Keratinocyte (primary cell): ENCODE data around the gene HOXA7. TPM values are rescaled to one million over a fixed set of nuclear protein-coding genes. Genes with fewer than 3 reads are reported as not detected.

Experiments used
- DNase-seq: peaks from one replicate; pipeline ENCODE4 v3.0.0-alpha.2; 2011; ENCODE audit warnings: low read depth, missing footprints, low spot score
- FAIRE-seq: peaks from 2 replicates; lab custom pipeline; 2011; peaks lifted over from hg19 to GRCh38; lab: Jason Lieb, UNC
- H2AFZ ChIP-seq: 2 replicates; pipeline ENCODE4 v1.6.0; 2012; ENCODE audit warnings: low read length, control low read depth, inconsistent platforms; ENCODE audit not compliant: control insufficient read depth
- H3K27ac ChIP-seq: 2 replicates; pipeline ENCODE4 v1.5.1; 2011; ENCODE audit warnings: low read length; ENCODE audit not compliant: control insufficient read depth, insufficient read depth
- H3K27me3 ChIP-seq: 3 replicates; pipeline ENCODE4 v1.6.0; 2011; ENCODE audit warnings: low read length; ENCODE audit not compliant: control insufficient read depth, insufficient read depth; ENCODE audit errors: extremely low read depth
- H3K36me3 ChIP-seq, 2 experiments: 2 replicates in 1 of 2; 3 replicates in 1 of 2; pipeline ENCODE4 v1.5.1; 2011; ENCODE audit warnings: low read length in 2 of 2, mild to moderate bottlenecking in 1 of 2; ENCODE audit not compliant: control insufficient read depth in 2 of 2, insufficient read depth in 2 of 2; ENCODE audit errors: extremely low read depth in 1 of 2
- H3K4me1 ChIP-seq: 3 replicates; pipeline ENCODE4 v1.5.1; 2011; ENCODE audit warnings: low read length; ENCODE audit not compliant: control insufficient read depth, insufficient read depth; ENCODE audit errors: extremely low read depth
- H3K4me2 ChIP-seq: 3 replicates; pipeline ENCODE4 v1.6.0; 2011; ENCODE audit warnings: low read depth, low read length; ENCODE audit not compliant: control insufficient read depth, insufficient read depth; ENCODE audit errors: extremely low read depth
- H3K4me3 ChIP-seq, 3 experiments: fragments of 200-600 bp in 1 of 3; sonication (generic) in 1 of 3; 2 replicates in 2 of 3; 3 replicates in 1 of 3; pipeline ENCODE4 v1.5.1; 2011 to 2016; ENCODE audit warnings: low read length in 3 of 3, mild to moderate bottlenecking in 3 of 3, control low read depth in 2 of 3, inconsistent platforms in 1 of 3, low read depth in 1 of 3, mixed read lengths in 1 of 3, mixed run types in 1 of 3, moderate library complexity in 1 of 3; ENCODE audit not compliant: control insufficient read depth in 2 of 3, insufficient read depth in 2 of 3; ENCODE audit errors: extremely low read depth in 1 of 3
- H3K79me2 ChIP-seq: 2 replicates; pipeline ENCODE4 v1.6.0; 2012; ENCODE audit warnings: low read length; ENCODE audit not compliant: control insufficient read depth, insufficient read depth
- H3K9ac ChIP-seq: 3 replicates; pipeline ENCODE4 v1.6.0; 2011; ENCODE audit warnings: low read length; ENCODE audit not compliant: control insufficient read depth, insufficient read depth; ENCODE audit errors: extremely low read depth
- H3K9me1 ChIP-seq: 3 replicates; pipeline ENCODE4 v1.6.0; 2011; ENCODE audit warnings: low read length; ENCODE audit not compliant: control insufficient read depth, insufficient read depth; ENCODE audit errors: extremely low read depth
- H3K9me3 ChIP-seq: 2 replicates; pipeline ENCODE4 v1.5.1; 2012; ENCODE audit warnings: low read depth, low read length; ENCODE audit not compliant: control insufficient read depth
- H4K20me1 ChIP-seq: 3 replicates; pipeline ENCODE4 v1.6.0; 2011; ENCODE audit warnings: low read length; ENCODE audit not compliant: control insufficient read depth, insufficient read depth; ENCODE audit errors: extremely low read depth
- EZH2 ChIP-seq: IDR thresholded peaks from one replicate; pipeline ENCODE4 v1.6.1; 2012; ENCODE audit warnings: inconsistent platforms, mild to moderate bottlenecking, low read length, moderate library complexity
- dilution Hi-C: fragments of 300-500 bp; cut with MboI; formaldehyde crosslinking; loops from one replicate; pipeline ENCODE4 v1.7.0; 2020; ENCODE audit warnings: low sequenced_read_pairs; ENCODE audit not compliant: extremely low pct_ligation_motif_present
- polyA plus RNA-seq, 5 experiments: library from polyadenylated mRNA; depleted of rRNA in 3 of 5; stranded (reverse) in 3 of 5; stranded (forward) in 1 of 5; unstranded in 1 of 5; fragments of >200 nt; gene quantifications; 1 replicate in 1 of 5; 2 replicates in 3 of 5; 3 replicates in 1 of 5; pipeline versions ENCODE4 v1.2.1 to v1.2.3, GENCODE V29; 2011 to 2012; ENCODE audit warnings: missing spikeins in 2 of 5, low read depth in 1 of 5, low replicate concordance in 1 of 5
- TF ChIP-seq, protein P1 (sequence below), 3 experiments: IDR thresholded peaks in 1 of 3; conservative IDR thresholded peaks in 1 of 3; optimal IDR thresholded peaks in 1 of 3; 2 replicates in 2 of 3; 3 replicates in 1 of 3; pipeline versions ENCODE3 to v1.5.1; 2011; ENCODE audit warnings: low read length in 3 of 3, mild to moderate bottlenecking in 3 of 3, moderate library complexity in 2 of 3, control low read depth in 1 of 3, inconsistent platforms in 1 of 3; ENCODE audit not compliant: insufficient read depth in 2 of 3; ENCODE audit errors: extremely low read depth in 1 of 3

HOXA7 gene
- polyA plus RNA-seq, 1 donor (not counting 4 experiments of a cell fraction or from before 2014, with no cell fraction given): 8.1 TPM

DNA sequence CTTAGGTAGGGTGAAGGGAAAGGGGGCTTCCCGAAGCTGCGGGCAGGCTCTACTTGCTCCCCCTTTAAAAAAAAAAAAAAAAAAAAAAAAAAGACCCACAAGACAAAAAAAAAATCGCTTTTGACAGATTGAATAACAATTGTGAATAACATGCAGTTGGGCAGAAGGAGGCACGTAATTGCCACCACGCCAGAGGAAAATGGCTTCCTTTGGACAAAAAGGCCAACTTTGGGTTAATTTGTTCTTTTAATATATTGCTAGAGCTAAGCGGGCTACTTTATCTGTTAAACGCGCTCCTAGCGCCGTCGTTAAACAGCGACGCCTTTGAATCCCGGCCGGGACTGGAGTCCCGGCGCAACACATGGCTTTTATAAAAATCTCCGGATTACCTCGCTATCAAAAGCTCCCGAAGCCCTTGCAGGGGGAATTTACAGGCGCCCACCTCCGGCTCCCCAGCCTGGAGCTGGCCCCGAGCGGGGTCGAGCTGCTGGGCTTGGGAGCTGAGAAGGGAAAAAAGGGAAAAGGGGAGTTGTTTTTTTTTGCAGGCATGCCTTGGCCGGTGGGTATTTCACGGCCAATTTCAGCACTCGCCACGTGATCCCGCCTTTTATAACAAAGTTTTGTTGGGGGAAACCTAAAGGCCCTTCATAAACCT lies 27.3 kb upstream of the HOXA7 start:
- TF ChIP-seq, protein P1, sequence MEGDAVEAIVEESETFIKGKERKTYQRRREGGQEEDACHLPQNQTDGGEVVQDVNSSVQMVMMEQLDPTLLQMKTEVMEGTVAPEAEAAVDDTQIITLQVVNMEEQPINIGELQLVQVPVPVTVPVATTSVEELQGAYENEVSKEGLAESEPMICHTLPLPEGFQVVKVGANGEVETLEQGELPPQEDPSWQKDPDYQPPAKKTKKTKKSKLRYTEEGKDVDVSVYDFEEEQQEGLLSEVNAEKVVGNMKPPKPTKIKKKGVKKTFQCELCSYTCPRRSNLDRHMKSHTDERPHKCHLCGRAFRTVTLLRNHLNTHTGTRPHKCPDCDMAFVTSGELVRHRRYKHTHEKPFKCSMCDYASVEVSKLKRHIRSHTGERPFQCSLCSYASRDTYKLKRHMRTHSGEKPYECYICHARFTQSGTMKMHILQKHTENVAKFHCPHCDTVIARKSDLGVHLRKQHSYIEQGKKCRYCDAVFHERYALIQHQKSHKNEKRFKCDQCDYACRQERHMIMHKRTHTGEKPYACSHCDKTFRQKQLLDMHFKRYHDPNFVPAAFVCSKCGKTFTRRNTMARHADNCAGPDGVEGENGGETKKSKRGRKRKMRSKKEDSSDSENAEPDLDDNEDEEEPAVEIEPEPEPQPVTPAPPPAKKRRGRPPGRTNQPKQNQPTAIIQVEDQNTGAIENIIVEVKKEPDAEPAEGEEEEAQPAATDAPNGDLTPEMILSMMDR (optimal IDR thresholded peaks at IDR 0.05 in 1 of 3, IDR thresholded peaks at IDR 0.05 in 1 of 3, conservative IDR thresholded peaks at IDR 0.05 in 1 of 3; ENCODE audit: extremely low read depth in 1 of 3, insufficient read depth in 2 of 3, low read length in 3 of 3): no peak
- TF ChIP-seq EZH2: peak; percentile 62
- Histone ChIP-seq H3K27me3 (peaks cover 65% of the 10 kb centered on the region), H2AFZ (peak overlapping the region; percentile 20), H4K20me1 (no peaks in the 10 kb centered on the region), H3K9ac (peak overlapping the region; percentile 60), H3K9me3 (no peaks in the 10 kb centered on the region), H3K4me3 (peak overlapping the region; percentile 34 to 74 (median 44)), H3K4me2 (peak overlapping the region; percentile 79), H3K79me2 (no peaks in the 10 kb centered on the region), H3K36me3 (no peaks in the 10 kb centered on the region), H3K4me1 (peaks cover 17% of the 10 kb centered on the region), H3K27ac (no peak overlapping the region), H3K9me1 (no peaks in the 10 kb centered on the region)
- DNase-seq: no peak
- FAIRE-seq: no peak
- dilution Hi-C loops: no loop called here

DNA sequence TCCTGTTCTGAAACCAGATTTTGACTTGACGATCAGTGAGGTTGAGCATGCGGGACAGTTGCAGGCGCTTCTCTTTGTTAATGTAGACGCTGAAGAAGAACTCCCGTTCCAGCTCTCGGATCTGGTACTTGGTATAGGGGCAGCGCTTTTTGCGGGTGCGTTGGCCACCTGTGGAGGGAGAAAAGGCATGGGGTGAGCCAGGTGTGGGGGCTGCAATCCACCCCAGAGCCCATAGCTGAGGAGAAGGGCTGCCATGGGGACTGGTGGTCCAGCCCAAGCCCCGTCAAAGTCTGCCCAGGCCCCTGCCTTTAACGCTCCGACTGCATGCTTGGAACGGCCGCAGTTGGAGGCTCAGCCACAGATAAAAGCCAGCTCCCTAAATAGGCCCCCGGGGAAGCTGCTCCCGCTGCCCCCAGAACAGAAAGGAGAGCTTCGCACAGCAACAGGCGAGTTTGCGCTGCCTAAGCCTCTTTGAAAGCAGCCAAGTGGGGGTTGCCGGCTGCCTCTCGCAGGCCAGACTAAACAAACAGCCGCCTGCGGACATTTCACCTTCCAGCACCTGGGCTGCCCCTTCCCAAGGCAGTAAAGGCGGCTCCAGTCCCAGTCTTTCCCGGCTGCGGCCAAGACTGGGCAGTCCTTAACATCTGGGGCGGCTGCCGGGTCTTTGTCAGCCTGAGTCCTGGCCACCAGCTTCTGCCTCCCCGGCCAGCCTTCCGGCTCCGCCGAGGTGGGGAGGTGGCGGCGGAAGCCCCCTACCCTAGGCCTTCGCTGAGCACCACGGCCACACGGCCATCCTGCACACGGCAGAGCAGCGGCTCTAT lies 26.6 kb upstream of the HOXA7 start:
- dilution Hi-C loops: no loop called here
- Histone ChIP-seq H3K27ac (no peak overlapping the region), H3K27me3 (peaks cover 57% of the 10 kb centered on the region), H3K9me1 (no peaks in the 10 kb centered on the region), H4K20me1 (no peaks in the 10 kb centered on the region), H2AFZ (no peak overlapping the region), H3K79me2 (no peaks in the 10 kb centered on the region), H3K4me3 (peak overlapping the region in 1 of 3 experiments; percentile 20), H3K9ac (no peak overlapping the region), H3K36me3 (no peaks in the 10 kb centered on the region), H3K9me3 (no peaks in the 10 kb centered on the region), H3K4me1 (peaks cover 13% of the 10 kb centered on the region), H3K4me2 (peak overlapping the region; percentile 79)
- TF ChIP-seq, protein P1 (optimal IDR thresholded peaks at IDR 0.05 in 1 of 3, IDR thresholded peaks at IDR 0.05 in 1 of 3, conservative IDR thresholded peaks at IDR 0.05 in 1 of 3; ENCODE audit: extremely low read depth in 1 of 3, insufficient read depth in 2 of 3, low read length in 3 of 3): no peak
- FAIRE-seq (no peak), DNase-seq (no peak)
